ENCODE results near the gene ARL2BP. TPM values are rescaled to one million over a fixed set of nuclear protein-coding genes. Genes with fewer than 3 reads are reported as not detected.

The ARL2BP gene
- total RNA-seq, 1 experiment from 2014 or later, result 10.6 TPM

DNA sequence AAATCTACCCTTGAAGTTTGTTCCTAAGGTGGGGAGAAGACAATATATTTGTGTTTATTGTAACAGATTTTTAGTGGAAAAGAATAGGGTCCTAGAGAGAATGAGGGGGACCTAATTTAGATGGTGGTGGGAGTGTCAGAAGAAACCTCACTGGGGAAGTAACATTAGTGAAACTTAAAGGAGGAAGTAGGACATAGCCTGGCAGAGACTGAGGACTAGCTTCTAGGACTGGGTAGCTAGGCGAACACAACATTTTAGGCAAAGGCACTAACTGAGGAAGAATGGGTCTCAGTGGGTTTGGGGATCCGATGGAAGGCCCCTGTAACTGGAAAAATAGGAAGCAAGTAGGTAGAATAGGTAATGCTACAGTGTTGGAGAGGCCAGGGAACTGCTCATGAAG is 4.2 kb upstream of the ARL2BP start:
- H3K27me3 Mint-ChIP-seq (ENCODE audit: low read depth), result no peaks in the 10 kb centered on the region; the same call in 1 of the 2 replicates
- no peak overlapping the region for H3K27ac Mint-ChIP-seq
- POLR2A ChIA-PET, result no interaction called here
- ATAC-seq, result no peak
- no peaks in the 10 kb centered on the region for H3K9me3 Mint-ChIP-seq
- CTCF ChIA-PET, result interaction anchor here (0.5 kb wide), 1 partner anchor 323 kb away, joined by 3 read pairs; no protein-coding TSS in a partner anchor
- peaks cover 9% of the 10 kb centered on the region for H3K4me1 Mint-ChIP-seq
- H3K36me3 Mint-ChIP-seq, result peaks cover 22% of the 10 kb centered on the region
- TF ChIP-seq ELF4 (CRISPR knock-in tag; IDR thresholded peaks at IDR 0.05; ENCODE audit: low read depth), result no peak
- no peak for DNase-seq (ENCODE audit: low spot score)
- H3K4me3 Mint-ChIP-seq, result no peak overlapping the region

- H3K27me3 Mint-ChIP-seq (ENCODE audit: low read depth), result no peaks in the 10 kb centered on the region; the same call in 1 of the 2 replicates
- CTCF ChIA-PET, result no interaction called here
- H3K36me3 Mint-ChIP-seq, result peaks cover 15% of the 10 kb centered on the region
- no peak overlapping the region for H3K4me3 Mint-ChIP-seq
- DNase-seq (ENCODE audit: low spot score) (no peak), ATAC-seq (no peak)
- POLR2A ChIA-PET, result no interaction called here
- H3K4me1 Mint-ChIP-seq, result peaks cover 12% of the 10 kb centered on the region
- H3K9me3 Mint-ChIP-seq, result no peaks in the 10 kb centered on the region
- no peak overlapping the region for H3K27ac Mint-ChIP-seq
- no peak for TF ChIP-seq TCF7 (CRISPR knock-in tag; IDR thresholded peaks at IDR 0.05; ENCODE audit: low read depth)
- TF ChIP-seq IRF1 (CRISPR knock-in tag; IDR thresholded peaks at IDR 0.05), result no peak
- TF ChIP-seq ZNF232 (CRISPR knock-in tag; IDR thresholded peaks at IDR 0.05), result no peak
- no peak for TF ChIP-seq E2F4 (CRISPR knock-in tag; IDR thresholded peaks at IDR 0.05; ENCODE audit: borderline replicate concordance, low read depth)
- TF ChIP-seq E2F1 (CRISPR knock-in tag; IDR thresholded peaks at IDR 0.05), result no peak
- no peak for TF ChIP-seq AFF4 (CRISPR knock-in tag; IDR thresholded peaks at IDR 0.05; ENCODE audit: borderline replicate concordance)
- TF ChIP-seq ATF6 (CRISPR knock-in tag; IDR thresholded peaks at IDR 0.05), result no peak
- no peak for TF ChIP-seq JAZF1 (CRISPR knock-in tag; IDR thresholded peaks at IDR 0.05)
Observed at GRCh38 chr16:57242650-57243049, 2.4 kb upstream of the ARL2BP start.

- H3K9me3 Mint-ChIP-seq, result no peaks in the 10 kb centered on the region
- DNase-seq (ENCODE audit: low spot score) (no peak), ATAC-seq (peak; percentile 16)
- CTCF ChIA-PET, result interaction anchor here (0.8 to 1.6 kb wide), 4 partner anchors 56 to 173 kb away, joined by 3 to 6 read pairs (median 4); partner anchors contain the start of gene CPNE2
- no peaks in the 10 kb centered on the region; the same call in 1 of the 2 replicates for H3K27me3 Mint-ChIP-seq (ENCODE audit: low read depth)
- POLR2A ChIA-PET, result interaction anchor here (0.9 kb wide), 1 partner anchor 12 kb away, joined by 3 read pairs; no protein-coding TSS in a partner anchor
- H3K36me3 Mint-ChIP-seq, result 0 out of 2 replicates have a peak, but pooled peaks cover under 1% of the 10 kb centered on the region
- peak overlapping the region; percentile 91 for H3K4me3 Mint-ChIP-seq
- peak overlapping the region; percentile 97 for H3K27ac Mint-ChIP-seq
- peaks cover 12% of the 10 kb centered on the region for H3K4me1 Mint-ChIP-seq
- no peak for TF ChIP-seq ZNF532 (CRISPR knock-in tag; IDR thresholded peaks at IDR 0.05; ENCODE audit: borderline replicate concordance)
- no peak for TF ChIP-seq E2F5 (CRISPR knock-in tag; IDR thresholded peaks at IDR 0.05)
- no peak for TF ChIP-seq ETV6 (CRISPR knock-in tag; IDR thresholded peaks at IDR 0.05)
- TF ChIP-seq, protein P1, sequence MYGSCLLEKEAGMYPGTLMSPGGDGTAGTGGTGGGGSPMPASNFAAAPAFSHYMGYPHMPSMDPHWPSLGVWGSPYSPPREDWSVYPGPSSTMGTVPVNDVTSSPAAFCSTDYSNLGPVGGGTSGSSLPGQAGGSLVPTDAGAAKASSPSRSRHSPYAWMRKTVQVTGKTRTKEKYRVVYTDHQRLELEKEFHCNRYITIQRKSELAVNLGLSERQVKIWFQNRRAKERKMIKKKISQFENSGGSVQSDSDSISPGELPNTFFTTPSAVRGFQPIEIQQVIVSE (CRISPR knock-in tag; IDR thresholded peaks at IDR 0.05; ENCODE audit: borderline replicate concordance), result no peak
- TF ChIP-seq, protein P2, sequence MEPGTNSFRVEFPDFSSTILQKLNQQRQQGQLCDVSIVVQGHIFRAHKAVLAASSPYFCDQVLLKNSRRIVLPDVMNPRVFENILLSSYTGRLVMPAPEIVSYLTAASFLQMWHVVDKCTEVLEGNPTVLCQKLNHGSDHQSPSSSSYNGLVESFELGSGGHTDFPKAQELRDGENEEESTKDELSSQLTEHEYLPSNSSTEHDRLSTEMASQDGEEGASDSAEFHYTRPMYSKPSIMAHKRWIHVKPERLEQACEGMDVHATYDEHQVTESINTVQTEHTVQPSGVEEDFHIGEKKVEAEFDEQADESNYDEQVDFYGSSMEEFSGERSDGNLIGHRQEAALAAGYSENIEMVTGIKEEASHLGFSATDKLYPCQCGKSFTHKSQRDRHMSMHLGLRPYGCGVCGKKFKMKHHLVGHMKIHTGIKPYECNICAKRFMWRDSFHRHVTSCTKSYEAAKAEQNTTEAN (CRISPR knock-in tag; IDR thresholded peaks at IDR 0.05), result no peak
Observed at GRCh38 chr16:57244463-57244766, 644 bp upstream of the ARL2BP start.

Measured in WTC11 (cell line).